IMR-90 (cell line): ENCODE results near the gene POLR1A. TPM values are rescaled to one million over a fixed set of nuclear protein-coding genes. Genes with fewer than 3 reads are reported as not detected.

Source experiments
- ATAC-seq: fragments of 200-7000 bp; cut with Tn5 transposase; 2 replicates; pipeline ENCODE4 v1.9.1; 2020; ENCODE audit warnings: low read depth, mild to moderate bottlenecking, moderate library complexity
- BruUV-seq: library from RNA; stranded (reverse); fragments of 400-500 nt; replicated peaks from 2 replicates; lab custom pipeline; 2021; lab: Mats Ljungman, UMichigan
- CTCF ChIA-PET: fragments of 300-600 bp; formaldehyde crosslinking; extraction: SDS; loops from one replicate; lab custom pipeline; 2021; ENCODE audit warnings: antibody characterized with exemption; lab: Yijun Ruan, JAX
- POLR2A ChIA-PET: fragments of 300-600 bp; sonication (Branson Sonifier 250); formaldehyde crosslinking; loops from one replicate; lab custom pipeline; 2022; ENCODE audit warnings: antibody characterized with exemption; ENCODE audit not compliant: unreplicated experiment; lab: Charles Lee
- DNase-seq: peaks from one replicate; pipeline ENCODE4 v3.0.0; 2013
- H2AFZ ChIP-seq: replicated peaks from 2 replicates; pipeline ENCODE3; 2013; ENCODE audit warnings: low read length, mild to moderate bottlenecking; ENCODE audit not compliant: poor library complexity
- H2AK5ac ChIP-seq: 2 replicates; pipeline ENCODE4 v1.6.1; 2013; ENCODE audit warnings: low read depth, low read length, inconsistent platforms
- H2AK9ac ChIP-seq: replicated peaks from 2 replicates; pipeline ENCODE3; 2013; ENCODE audit warnings: mild to moderate bottlenecking, low read depth, low read length, moderate library complexity; ENCODE audit not compliant: poor library complexity
- H2BK120ac ChIP-seq: 2 replicates; pipeline ENCODE4 v1.6.1; 2013; ENCODE audit warnings: low read depth, low read length, inconsistent platforms
- H2BK15ac ChIP-seq: 3 replicates; pipeline ENCODE4 v1.6.1; 2013; ENCODE audit warnings: low read depth, low read length, inconsistent platforms
- H2BK20ac ChIP-seq: 2 replicates; pipeline ENCODE4 v1.6.1; 2013; ENCODE audit warnings: low read depth, mild to moderate bottlenecking, inconsistent platforms, low read length, moderate library complexity
- H2BK5ac ChIP-seq: 2 replicates; pipeline ENCODE4 v1.6.1; 2013; ENCODE audit warnings: mild to moderate bottlenecking, low read depth, low read length, inconsistent platforms; ENCODE audit not compliant: poor library complexity, severe bottlenecking
- H3K14ac ChIP-seq: replicated peaks from 2 replicates; pipeline ENCODE4 v1.6.1; 2013; ENCODE audit warnings: low read depth, low read length, inconsistent platforms
- H3K18ac ChIP-seq: 2 replicates; pipeline ENCODE4 v1.6.1; 2013; ENCODE audit warnings: low read depth, low read length, control low read depth
- H3K23ac ChIP-seq: 2 replicates; pipeline ENCODE4 v1.6.1; 2013; ENCODE audit warnings: low read depth, low read length, inconsistent platforms
- H3K27ac ChIP-seq: 2 replicates; pipeline ENCODE4 v1.5.1; 2013; ENCODE audit warnings: mild to moderate bottlenecking, control low read depth, low read length; ENCODE audit not compliant: insufficient read depth
- H3K27me3 ChIP-seq: 2 replicates; pipeline ENCODE4 v1.6.1; 2013; ENCODE audit warnings: low read length; ENCODE audit not compliant: control insufficient read depth, insufficient read depth
- H3K36me3 ChIP-seq: 2 replicates; pipeline ENCODE4 v1.6.1; 2013; ENCODE audit warnings: low read length, mixed read lengths; ENCODE audit not compliant: control insufficient read depth, insufficient read depth
- H3K4ac ChIP-seq: 2 replicates; pipeline ENCODE4 v1.6.1; 2013; ENCODE audit warnings: low read depth, low read length, inconsistent platforms
- H3K4me1 ChIP-seq: 2 replicates; pipeline ENCODE4 v1.6.1; 2013; ENCODE audit warnings: low read length, mixed read lengths; ENCODE audit not compliant: control insufficient read depth, insufficient read depth
- H3K4me2 ChIP-seq: 2 replicates; pipeline ENCODE4 v1.6.1; 2013; ENCODE audit warnings: low read depth, mild to moderate bottlenecking, control low read depth, low read length, moderate library complexity
- H3K4me3 ChIP-seq: 2 replicates; pipeline ENCODE4 v1.5.1; 2013; ENCODE audit warnings: low read depth, mild to moderate bottlenecking, control low read depth, low read length, moderate library complexity; ENCODE audit not compliant: insufficient read depth
- H3K56ac ChIP-seq: 2 replicates; pipeline ENCODE4 v1.6.1; 2013; ENCODE audit warnings: low read length, inconsistent platforms; ENCODE audit not compliant: insufficient read depth; ENCODE audit errors: extremely low read depth
- H3K79me1 ChIP-seq, 2 experiments: 2 replicates each; pipeline ENCODE4 v1.6.1; 2013; ENCODE audit warnings: low read length in 2 of 2, inconsistent platforms in 1 of 2, low read depth in 1 of 2
- H3K9ac ChIP-seq: 2 replicates; pipeline ENCODE4 v1.6.1; 2013; ENCODE audit warnings: low read depth, low read length, control low read depth
- H3K9me1 ChIP-seq: 2 replicates; pipeline ENCODE4 v1.6.1; 2013; ENCODE audit warnings: low read length, inconsistent platforms; ENCODE audit not compliant: insufficient read depth
- H3K9me3 ChIP-seq: 2 replicates; pipeline ENCODE4 v1.6.1; 2013; ENCODE audit warnings: low read length; ENCODE audit not compliant: control insufficient read depth, insufficient read depth
- H4K20me1 ChIP-seq: 2 replicates; pipeline ENCODE4 v1.6.1; 2013; ENCODE audit warnings: low read length, inconsistent platforms; ENCODE audit not compliant: insufficient read depth
- H4K5ac ChIP-seq: 2 replicates; pipeline ENCODE4 v1.6.1; 2013; ENCODE audit warnings: mild to moderate bottlenecking, low read depth, low read length, control low read depth
- H4K8ac ChIP-seq, 2 experiments: 2 replicates each; pipeline ENCODE4 v1.6.1; 2013; ENCODE audit warnings: low read depth in 2 of 2, low read length in 2 of 2, control low read depth in 1 of 2, inconsistent platforms in 1 of 2
- H4K91ac ChIP-seq: 2 replicates; pipeline ENCODE4 v1.6.1; 2013; ENCODE audit warnings: low read depth, low read length, inconsistent platforms; ENCODE audit not compliant: insufficient read depth
- CEBPB ChIP-seq: IDR thresholded peaks from 2 replicates; pipeline ENCODE4 v1.6.1; 2012; ENCODE audit warnings: low read depth, low read length, improper control_type of control experiment
- CTCF ChIP-seq: conservative IDR thresholded peaks from 2 replicates; pipeline ENCODE4 v1.5.1; 2012; ENCODE audit warnings: mild to moderate bottlenecking, low read depth, low read length, improper control_type of control experiment
- FOS ChIP-seq: fragments of 150-350 bp; IDR thresholded peaks from 2 replicates; pipeline ENCODE4 v1.6.1; 2016; ENCODE audit warnings: low read depth, low read length
- MAZ ChIP-seq: IDR thresholded peaks from 2 replicates; pipeline ENCODE4 v1.6.1; 2012; ENCODE audit warnings: low read depth, mild to moderate bottlenecking, low read length, improper control_type of control experiment, moderate library complexity, borderline replicate concordance
- MXI1 ChIP-seq: IDR thresholded peaks from 2 replicates; pipeline ENCODE4 v1.6.1; 2012; ENCODE audit warnings: low read depth, mild to moderate bottlenecking, low read length, moderate library complexity, borderline replicate concordance
- NFE2L2 ChIP-seq: fragments of 150-350 bp; IDR thresholded peaks from 2 replicates; pipeline ENCODE4 v1.6.1; 2016; ENCODE audit warnings: low read depth, mild to moderate bottlenecking, low read length
- POLR2A ChIP-seq: IDR thresholded peaks from 2 replicates; pipeline ENCODE4 v1.6.1; 2012; ENCODE audit warnings: mild to moderate bottlenecking, low read depth, low read length
- RCOR1 ChIP-seq: IDR thresholded peaks from 2 replicates; pipeline ENCODE4 v1.6.1; 2012; ENCODE audit warnings: mild to moderate bottlenecking, low read length, improper control_type of control experiment; ENCODE audit not compliant: insufficient replicate concordance
- RFX5 ChIP-seq: IDR thresholded peaks from 2 replicates; pipeline ENCODE4 v1.8.0; 2012; ENCODE audit warnings: low read depth, mild to moderate bottlenecking, low read length, moderate library complexity
- WGBS, 2 experiments: methylation state at CpG; one replicate each; pipeline versions ENCODE4 v1.1.5 to v1.1.7; 2013; ENCODE audit warnings: missing lambda C conversion rate in 2 of 2; ENCODE audit not compliant: insufficient read length in 1 of 2; ENCODE audit errors: extremely low coverage in 2 of 2; 5-methylcytosine and 5-hydroxymethylcytosine counted together
- dilution Hi-C: fragments of 300-500 bp; cut with HindIII; formaldehyde crosslinking; loops from one replicate; pipeline ENCODE4 v1.14.3; 2018; ENCODE audit warnings: low sequenced_read_pairs; ENCODE audit not compliant: unreplicated experiment
- in situ Hi-C: fragments of 300-500 bp; cut with MboI; formaldehyde crosslinking; loops from 3 replicates; pipeline ENCODE4 v1.14.3; 2019; ENCODE audit warnings: low sequenced_read_pairs, inconsistent platforms, mixed read lengths
- intact Hi-C: fragments of 100-400 bp; cut with micrococcal nuclease; formaldehyde crosslinking; loops from 2 replicates; pipeline ENCODE4 v1.10.0; 2022
- polyA plus RNA-seq, 3 experiments: library from polyadenylated mRNA; depleted of rRNA; stranded (reverse); fragments of >200 nt; gene quantifications; 2 replicates each; pipeline ENCODE4 v1.2.3, GENCODE V29; 2012; ENCODE audit warnings: low replicate concordance in 1 of 3
- total RNA-seq: library from RNA; depleted of rRNA; stranded (reverse); fragments of >200 nt; gene quantifications from 2 replicates; pipeline ENCODE4 v1.2.3, GENCODE V29; 2012
- TF ChIP-seq, protein P1 (sequence below): fragments of 150-350 bp; IDR thresholded peaks from 2 replicates; pipeline ENCODE4 v1.6.1; 2017; ENCODE audit warnings: mild to moderate bottlenecking, antibody characterized with exemption, low read length, low read depth

POLR1A gene
- total and polyA plus RNA-seq, 2 of the 4 experiments (the other 2 are of a cell fraction) = 7.6 to 27.4 TPM

- Histone ChIP-seq H2AFZ (no peak overlapping the region), H2BK15ac (no peak overlapping the region), H2AK5ac (no peak overlapping the region), H2BK20ac (no peak overlapping the region), H3K4me3 (no peak overlapping the region), H3K18ac (no peak overlapping the region), H4K5ac (no peak overlapping the region), H3K56ac (no peak overlapping the region), H3K9me1 (no peaks in the 10 kb centered on the region), H3K27me3 (no peaks in the 10 kb centered on the region), H3K4me1 (peaks cover 2% of the 10 kb centered on the region; the same call in 1 of the 2 replicates), H3K79me1 (no peaks in the 10 kb centered on the region), H3K4ac (no peak overlapping the region), H3K36me3 (no peaks in the 10 kb centered on the region), H3K9me3 (no peaks in the 10 kb centered on the region), H4K20me1 (no peaks in the 10 kb centered on the region), H3K23ac (no peak overlapping the region), H3K4me2 (no peak overlapping the region), H3K9ac (no peak overlapping the region), H3K14ac (no peak overlapping the region), H3K27ac (no peak overlapping the region), H2AK9ac (no peak overlapping the region), H4K91ac (no peak overlapping the region; the same call in 1 of the 2 replicates), H4K8ac (no peak overlapping the region), H2BK5ac (no peak overlapping the region), H2BK120ac (no peak overlapping the region)
- in situ Hi-C loops (no loop called here), intact Hi-C loops (no loop called here), dilution Hi-C loops (no loop called here)
- ATAC-seq (no peak), DNase-seq (no peak)
- TF ChIP-seq, protein P1, sequence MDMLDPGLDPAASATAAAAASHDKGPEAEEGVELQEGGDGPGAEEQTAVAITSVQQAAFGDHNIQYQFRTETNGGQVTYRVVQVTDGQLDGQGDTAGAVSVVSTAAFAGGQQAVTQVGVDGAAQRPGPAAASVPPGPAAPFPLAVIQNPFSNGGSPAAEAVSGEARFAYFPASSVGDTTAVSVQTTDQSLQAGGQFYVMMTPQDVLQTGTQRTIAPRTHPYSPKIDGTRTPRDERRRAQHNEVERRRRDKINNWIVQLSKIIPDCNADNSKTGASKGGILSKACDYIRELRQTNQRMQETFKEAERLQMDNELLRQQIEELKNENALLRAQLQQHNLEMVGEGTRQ = no peak
- TF ChIP-seq POLR2A (no peak), RCOR1 (no peak), NFE2L2 (no peak), RFX5 (no peak), FOS (no peak), CEBPB (no peak), MAZ (no peak), CTCF (no peak), MXI1 (no peak)
- BruUV-seq = no TSS peak
- ChIA-PET POLR2A (no interaction called here), CTCF (interaction anchor here (0.9 kb wide), 1 partner anchor 162 kb away, joined by 3 read pairs; no protein-coding TSS in a partner anchor)
- WGBS, 2 experiments = 33% methylated on average over 1 of the region's 8 CpGs; no CpG with 5 or more reads in 1 of the 2 experiments
Measured at GRCh38 chr2:85990084-85990483, 115.6 kb downstream of the POLR1A start.
